Neural cell (in vitro differentiated cells): Measurements from ENCODE around the gene SSBP2.

ENCODE experiments used
- EP300 ChIP-seq: fragments of 450-650 bp; conservative IDR thresholded peaks from 2 replicates; pipeline ENCODE4 v1.6.1; 2014; ENCODE audit warnings: antibody characterized with exemption, mild to moderate bottlenecking, moderate library complexity; ENCODE audit not compliant: poor library complexity, severe bottlenecking
- EZH2 ChIP-seq: fragments of 200-600, 300-800 bp; shearing (Covaris generic), sonication (generic); IDR thresholded peaks from 2 replicates; pipeline ENCODE4 v1.6.1; 2014; ENCODE audit warnings: antibody characterized with exemption, low read length, borderline replicate concordance, mild to moderate bottlenecking; ENCODE audit not compliant: insufficient read depth, poor library complexity, severe bottlenecking
- POLR2AphosphoS5 ChIP-seq: IDR thresholded peaks from 2 replicates; pipeline ENCODE4 v1.6.1; 2012
- RAD21 ChIP-seq: fragments of 450-650 bp; conservative IDR thresholded peaks from 2 replicates; pipeline ENCODE4 v1.6.1; 2014; ENCODE audit warnings: antibody characterized with exemption, mild to moderate bottlenecking, moderate library complexity
- SMC3 ChIP-seq: fragments of 450-650 bp; conservative IDR thresholded peaks from 2 replicates; pipeline ENCODE4 v1.6.1; 2014; ENCODE audit warnings: antibody characterized with exemption, mild to moderate bottlenecking, moderate library complexity; ENCODE audit not compliant: poor library complexity
- TAF1 ChIP-seq: IDR thresholded peaks from 2 replicates; pipeline ENCODE4 v1.6.1; 2012; ENCODE audit warnings: low read depth
- TF ChIP-seq, protein P1 (sequence below): fragments of 450-650 bp; IDR thresholded peaks from 2 replicates; pipeline ENCODE4 v1.5.1; 2014; ENCODE audit warnings: antibody characterized with exemption, mild to moderate bottlenecking, moderate library complexity; ENCODE audit not compliant: poor library complexity, severe bottlenecking

DNA sequence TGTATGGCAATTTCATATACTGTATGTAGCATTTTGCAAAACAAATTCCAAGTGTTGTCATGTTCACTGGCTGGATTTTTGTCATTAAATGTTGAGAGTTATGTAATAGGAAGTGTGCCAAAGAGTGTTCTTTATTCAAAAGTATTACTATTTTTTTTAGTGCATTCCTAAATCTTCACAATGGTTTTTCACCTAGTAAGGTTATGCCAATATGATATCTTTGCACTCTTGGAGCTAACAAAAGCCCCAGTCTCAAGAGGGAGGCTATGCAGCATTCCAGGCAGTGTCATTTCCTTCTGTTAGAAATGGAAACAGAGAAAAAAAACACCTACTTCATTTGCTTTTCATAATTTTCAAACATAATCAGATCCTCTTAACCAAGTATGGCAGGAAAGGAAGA is 5.1 kb upstream of the SSBP2 start:
- TF ChIP-seq SMC3 (no peak), RAD21 (no peak), POLR2AphosphoS5 (no peak), EZH2 (no peak), EP300 (no peak), TAF1 (no peak)
- TF ChIP-seq, protein P1, sequence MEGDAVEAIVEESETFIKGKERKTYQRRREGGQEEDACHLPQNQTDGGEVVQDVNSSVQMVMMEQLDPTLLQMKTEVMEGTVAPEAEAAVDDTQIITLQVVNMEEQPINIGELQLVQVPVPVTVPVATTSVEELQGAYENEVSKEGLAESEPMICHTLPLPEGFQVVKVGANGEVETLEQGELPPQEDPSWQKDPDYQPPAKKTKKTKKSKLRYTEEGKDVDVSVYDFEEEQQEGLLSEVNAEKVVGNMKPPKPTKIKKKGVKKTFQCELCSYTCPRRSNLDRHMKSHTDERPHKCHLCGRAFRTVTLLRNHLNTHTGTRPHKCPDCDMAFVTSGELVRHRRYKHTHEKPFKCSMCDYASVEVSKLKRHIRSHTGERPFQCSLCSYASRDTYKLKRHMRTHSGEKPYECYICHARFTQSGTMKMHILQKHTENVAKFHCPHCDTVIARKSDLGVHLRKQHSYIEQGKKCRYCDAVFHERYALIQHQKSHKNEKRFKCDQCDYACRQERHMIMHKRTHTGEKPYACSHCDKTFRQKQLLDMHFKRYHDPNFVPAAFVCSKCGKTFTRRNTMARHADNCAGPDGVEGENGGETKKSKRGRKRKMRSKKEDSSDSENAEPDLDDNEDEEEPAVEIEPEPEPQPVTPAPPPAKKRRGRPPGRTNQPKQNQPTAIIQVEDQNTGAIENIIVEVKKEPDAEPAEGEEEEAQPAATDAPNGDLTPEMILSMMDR, result no peak
